T-cell (primary cell): ENCODE measurements around the gene IKZF1. TPM values are rescaled to one million over a fixed set of nuclear protein-coding genes. Genes with fewer than 3 reads are reported as not detected.

Experiments
- ATAC-seq, 4 experiments: fragments of 200-7000 bp in 3 of 4; fragments of 150-1000 bp in 1 of 4; cut with Tn5 transposase; replicated peaks in 1 of 4; 1 replicate in 3 of 4; 2 replicates in 1 of 4; pipeline ENCODE4 v1.10.0; 2021; ENCODE audit warnings: moderate library complexity in 3 of 4, mild to moderate bottlenecking in 2 of 4, moderate number of reproducible peaks in 1 of 4
- CTCF ChIA-PET, 2 donors: fragments of 300-600 bp; sonication (Branson Sonifier 250); formaldehyde crosslinking; loops; one replicate each; lab custom pipeline; 2022; ENCODE audit warnings: antibody characterized with exemption in 2 of 2; lab: Charles Lee
- POLR2A ChIA-PET, 2 donors: fragments of 300-600 bp; sonication (Branson Sonifier 250); formaldehyde crosslinking; loops; one replicate each; lab custom pipeline; 2022; ENCODE audit warnings: antibody characterized with exemption in 2 of 2; lab: Charles Lee
- DNase-seq, 35 experiments: peaks; one replicate each; pipeline versions ENCODE4 v3.0.0 to v3.0.0-alpha.2; 2013 to 2023
- H3K27ac ChIP-seq: one replicate; pipeline ENCODE4 v1.5.1; 2013; ENCODE audit warnings: low read length
- H3K27me3 ChIP-seq, 2 experiments: replicated peaks in 1 of 2; 1 replicate in 1 of 2; 2 replicates in 1 of 2; pipeline versions ENCODE4 v1.6.1 to v1.7.0; 2013; ENCODE audit warnings: low read length in 1 of 2, mixed read lengths in 1 of 2; ENCODE audit not compliant: control insufficient read depth in 2 of 2, insufficient read depth in 2 of 2; ENCODE audit errors: extremely low read depth in 1 of 2
- H3K36me3 ChIP-seq, 2 donors: 1 replicate in 1 of 2; 2 replicates in 1 of 2; pipeline versions ENCODE4 v1.6.1 to v1.7.0; 2013; ENCODE audit warnings: low read length in 1 of 2; ENCODE audit not compliant: control insufficient read depth in 2 of 2, insufficient read depth in 1 of 2; ENCODE audit errors: extremely low read depth in 1 of 2
- H3K4me1 ChIP-seq, 2 experiments: 1 replicate in 1 of 2; 2 replicates in 1 of 2; pipeline versions ENCODE4 v1.6.1 to v1.7.0; 2013; ENCODE audit warnings: low read length in 2 of 2, mixed read lengths in 1 of 2; ENCODE audit not compliant: insufficient read depth in 2 of 2, control insufficient read depth in 1 of 2; ENCODE audit errors: extremely low read depth in 1 of 2
- H3K4me3 ChIP-seq, 2 donors: 1 replicate in 1 of 2; 2 replicates in 1 of 2; pipeline versions ENCODE4 v1.5.1 to v1.7.0; 2013; ENCODE audit warnings: mild to moderate bottlenecking in 2 of 2, low read length in 1 of 2, moderate library complexity in 1 of 2; ENCODE audit not compliant: control insufficient read depth in 1 of 2; ENCODE audit errors: extremely low read depth in 1 of 2
- H3K9me3 ChIP-seq: 2 replicates; pipeline ENCODE4 v1.7.0; 2013
- H3K27ac Mint-ChIP-seq, 2 donors: one replicate each; pipeline ENCODE4 v1.8.0; 2020 to 2021; ENCODE audit warnings: mild to moderate bottlenecking in 2 of 2, mixed read lengths in 2 of 2
- H3K27me3 Mint-ChIP-seq, 2 donors: one replicate each; pipeline ENCODE4 v1.8.0; 2021 to 2022; ENCODE audit warnings: mixed read lengths in 2 of 2
- H3K36me3 Mint-ChIP-seq: one replicate; pipeline ENCODE4 v1.8.0; 2021; ENCODE audit warnings: mixed read lengths
- H3K4me1 Mint-ChIP-seq, 3 donors: one replicate each; pipeline ENCODE4 v1.8.0; 2020 to 2022; ENCODE audit warnings: mixed read lengths in 3 of 3, mild to moderate bottlenecking in 1 of 3
- H3K4me3 Mint-ChIP-seq, 3 donors: one replicate each; pipeline ENCODE4 v1.8.0; 2020 to 2022; ENCODE audit warnings: mild to moderate bottlenecking in 3 of 3, mixed read lengths in 3 of 3, moderate library complexity in 3 of 3
- H3K9me3 Mint-ChIP-seq, 3 donors: one replicate each; pipeline ENCODE4 v1.8.0; 2020 to 2022; ENCODE audit warnings: mixed read lengths in 3 of 3
- WGBS: methylation state at CpG from one replicate; pipeline ENCODE4 v1.1.5; 2013; ENCODE audit warnings: missing lambda C conversion rate; ENCODE audit not compliant: insufficient coverage; 5-methylcytosine and 5-hydroxymethylcytosine counted together
- total RNA-seq, 35 experiments: library from RNA in 6 of 35; stranded (reverse) in 6 of 35; fragments of 120-200 nt in 1 of 35; gene quantifications; one replicate each; pipeline versions ENCODE4 v1.2.1 to v1.2.4 and lab custom pipeline; 2013 to 2026

IKZF1 gene
- total RNA-seq, 5 donors from 2014 or later (not counting 1 experiment from before 2014, with no cell fraction given): 429 to 525 (median 494) TPM

DNA sequence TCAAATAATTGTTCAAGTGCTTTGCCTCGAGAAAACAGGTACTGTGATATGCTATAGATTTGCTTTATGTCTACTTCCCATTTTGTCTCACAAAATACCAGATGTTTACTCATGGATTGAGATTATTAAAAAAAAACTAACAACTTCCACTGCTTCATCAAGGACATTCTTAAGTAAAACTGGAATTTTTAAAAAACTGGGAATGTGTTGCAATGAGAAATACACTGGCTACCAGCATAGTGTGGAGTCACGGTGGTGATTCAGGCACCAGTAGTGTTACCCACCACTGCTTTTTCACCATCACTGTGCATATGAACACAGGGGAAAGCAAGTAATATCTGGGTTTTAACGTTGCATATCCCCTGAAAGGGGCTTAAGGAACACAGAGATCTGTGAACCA lies 124.4 kb downstream of the IKZF1 start:
- WGBS: no CpG with 5 or more reads among the region's 3 CpGs
- H3K27ac ChIP-seq: no peak overlapping the region

DNA sequence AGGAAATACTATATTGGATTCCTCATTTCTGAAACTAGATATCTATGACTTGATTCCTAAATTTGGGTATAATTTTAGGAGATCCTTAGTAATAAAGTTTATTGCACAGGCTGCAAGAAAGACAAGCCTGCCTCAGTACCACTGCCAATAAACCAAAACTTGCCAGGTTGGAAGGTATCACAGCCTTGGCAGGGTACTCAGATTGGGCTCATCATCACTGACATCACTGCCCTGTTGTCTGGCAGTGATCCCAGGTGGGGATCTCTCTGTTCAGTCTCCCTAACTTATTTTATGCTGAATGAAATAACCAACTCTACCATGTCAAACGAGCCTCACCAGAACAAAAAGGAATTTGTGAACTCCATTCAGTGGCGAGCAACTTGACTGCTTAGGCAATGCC lies 126.8 kb downstream of the IKZF1 start:
- WGBS: no CpG with 5 or more reads among the region's 2 CpGs
- Histone ChIP-seq H3K9me3 (no peaks in the 10 kb centered on the region), H3K4me3 (no peak overlapping the region), H3K27ac (no peak overlapping the region), H3K36me3 (no peaks in the 10 kb centered on the region), H3K27me3 (no peaks in the 10 kb centered on the region), H3K4me1 (no peaks in the 10 kb centered on the region)
- H3K4me3 Mint-ChIP-seq: no peak overlapping the region
- no peak for DNase-seq
- H3K27ac Mint-ChIP-seq: no peak overlapping the region
- H3K9me3 Mint-ChIP-seq: no peaks in the 10 kb centered on the region
- CTCF ChIA-PET: no interaction called here
- POLR2A ChIA-PET: no interaction called here
- no peaks in the 10 kb centered on the region for H3K4me1 Mint-ChIP-seq
- no peak for ATAC-seq
- no peaks in the 10 kb centered on the region for H3K27me3 Mint-ChIP-seq
- H3K36me3 Mint-ChIP-seq: no peaks in the 10 kb centered on the region

More for the DNA sequence above, 124.4 kb downstream of the IKZF1 start:
- no peaks in the 10 kb centered on the region for H3K36me3 Mint-ChIP-seq
- Histone ChIP-seq H3K36me3 (no peaks in the 10 kb centered on the region), H3K4me1 (no peaks in the 10 kb centered on the region), H3K27me3 (no peaks in the 10 kb centered on the region), H3K9me3 (no peaks in the 10 kb centered on the region), H3K4me3 (no peak overlapping the region)
- ATAC-seq (no peak), DNase-seq (no peak)
- no peaks in the 10 kb centered on the region for H3K4me1 Mint-ChIP-seq
- ChIA-PET CTCF (no interaction called here), POLR2A (no interaction called here)
- no peaks in the 10 kb centered on the region for H3K27me3 Mint-ChIP-seq
- no peak overlapping the region for H3K27ac Mint-ChIP-seq
- H3K4me3 Mint-ChIP-seq: no peak overlapping the region
- H3K9me3 Mint-ChIP-seq: no peaks in the 10 kb centered on the region

DNA sequence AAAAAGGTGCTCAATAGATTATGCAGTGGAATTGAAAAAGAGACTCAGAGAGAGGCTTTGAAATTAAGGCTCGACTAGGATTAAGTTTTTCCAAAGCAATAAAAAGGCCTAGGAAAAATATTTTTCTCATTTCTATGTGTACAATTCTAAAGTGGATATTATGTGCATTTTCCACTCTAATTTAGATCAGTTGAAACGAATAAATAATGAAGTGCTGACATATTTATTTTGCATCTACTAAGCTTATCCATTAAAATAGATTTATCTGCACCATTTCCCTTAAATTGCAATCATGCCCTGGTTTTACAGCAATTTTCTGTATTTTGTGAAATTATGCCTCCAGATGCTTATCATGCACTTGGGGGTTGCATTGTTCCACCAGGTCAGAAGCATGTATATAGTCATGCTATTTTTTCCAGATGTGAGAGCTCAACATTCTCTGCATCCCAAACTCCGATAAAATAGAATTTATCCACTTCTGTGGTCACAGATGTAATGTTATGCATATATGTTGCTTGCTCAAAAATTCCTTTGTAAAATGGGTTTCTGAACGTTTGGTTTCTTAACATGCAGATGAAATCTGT lies 127.3 kb downstream of the IKZF1 start:
- H3K27me3 ChIP-seq: no peaks in the 10 kb centered on the region
- H3K4me3 ChIP-seq: no peak overlapping the region
- H3K27ac ChIP-seq: no peak overlapping the region
- no peak overlapping the region for H3K4me3 Mint-ChIP-seq
- no peaks in the 10 kb centered on the region for H3K9me3 ChIP-seq
- H3K27ac Mint-ChIP-seq: no peak overlapping the region
- DNase-seq: no peak
- H3K4me1 ChIP-seq: no peaks in the 10 kb centered on the region
- no peaks in the 10 kb centered on the region for H3K27me3 Mint-ChIP-seq
- no peaks in the 10 kb centered on the region for H3K36me3 ChIP-seq
- no peaks in the 10 kb centered on the region for H3K9me3 Mint-ChIP-seq
- no peaks in the 10 kb centered on the region for H3K4me1 Mint-ChIP-seq
- WGBS: no CpG with 5 or more reads among the region's 4 CpGs
- ChIA-PET POLR2A (no interaction called here), CTCF (interaction anchor here in 1 of 2 donors (1.4 kb wide), 1 partner anchor 11 kb away, joined by 3 read pairs; no protein-coding TSS in a partner anchor)
- H3K36me3 Mint-ChIP-seq: peaks cover 2% of the 10 kb centered on the region
- ATAC-seq: no peak

DNA sequence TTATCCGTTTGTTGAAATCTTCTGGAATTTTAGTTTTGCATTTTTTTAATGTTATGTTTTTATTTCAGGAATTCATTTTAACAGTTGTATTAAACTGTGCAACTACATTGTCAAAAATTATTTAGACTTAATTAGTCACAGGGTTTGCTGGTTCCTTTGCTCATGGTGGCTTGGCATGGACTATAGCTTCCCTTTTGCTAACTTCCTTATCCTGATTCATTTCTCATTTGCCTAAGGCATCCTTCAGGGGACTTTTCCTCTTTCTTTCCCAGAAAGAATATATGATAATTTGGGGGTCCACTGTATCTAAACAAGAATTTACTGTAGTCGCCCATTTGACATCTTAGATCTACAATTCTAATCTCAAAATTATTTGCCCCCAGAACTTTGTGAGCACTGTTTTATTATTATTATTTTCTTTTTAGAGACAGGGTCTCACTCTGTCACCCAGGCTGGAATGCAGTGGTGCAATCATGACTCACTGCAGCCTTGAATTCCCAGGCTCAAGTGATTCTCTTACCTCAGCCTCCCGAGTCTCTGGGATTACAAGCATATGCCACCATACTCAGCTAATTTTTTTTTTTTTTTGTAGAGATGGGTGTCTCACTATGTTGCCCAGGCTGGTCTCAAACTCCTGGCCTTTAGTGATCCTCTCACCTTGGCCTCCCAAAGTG lies 131.8 kb downstream of the IKZF1 start:
- POLR2A ChIA-PET: no interaction called here
- DNase-seq: no peak
- no peaks in the 10 kb centered on the region for H3K9me3 Mint-ChIP-seq

DNA sequence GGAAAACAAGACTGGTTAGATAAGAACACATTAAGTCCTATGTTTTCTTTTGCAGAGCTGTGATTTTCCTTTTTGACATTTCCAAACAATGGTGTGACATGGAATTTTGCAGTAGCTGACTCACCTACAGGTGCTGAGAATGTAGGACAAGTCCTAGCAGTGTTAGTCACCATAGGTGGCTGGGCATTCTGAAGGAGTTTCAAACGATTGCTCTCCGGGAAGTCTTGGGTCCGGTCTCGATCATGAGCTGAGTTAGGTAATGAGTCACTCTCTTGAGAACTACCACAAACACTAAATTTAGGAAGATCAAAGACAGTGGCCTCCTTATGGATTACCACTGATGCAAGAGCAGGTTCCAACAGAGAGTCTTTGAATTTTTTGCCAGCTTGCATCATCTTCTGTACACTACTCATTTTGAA lies 142.0 kb downstream of the IKZF1 start:
- Histone ChIP-seq H3K4me3 (no peak overlapping the region), H3K4me1 (peaks cover 6 to 16% of the 10 kb centered on the region in 2 experiments), H3K27ac (no peak overlapping the region), H3K9me3 (no peaks in the 10 kb centered on the region), H3K27me3 (no peaks in the 10 kb centered on the region), H3K36me3 (peaks cover 0 to 19% of the 10 kb centered on the region in 2 donors)
- Mint-ChIP-seq H3K27me3 (no peaks in the 10 kb centered on the region), H3K4me3 (no peak overlapping the region), H3K27ac (no peak overlapping the region), H3K4me1 (peaks cover 19 to 42% (median 23%) of the 10 kb centered on the region in 3 donors), H3K36me3 (peaks cover 42% of the 10 kb centered on the region), H3K9me3 (no peaks in the 10 kb centered on the region)
- no peak for ATAC-seq
- CTCF ChIA-PET: interaction anchor here (0.5 to 0.8 kb wide), 3 partner anchors 9 to 355 kb away, joined by 3 to 6 read pairs (median 3); no protein-coding TSS in a partner anchor
- POLR2A ChIA-PET: no interaction called here
- WGBS: no CpG with 5 or more reads among the region's 4 CpGs
- DNase-seq: no peak

More for the DNA sequence above, 131.8 kb downstream of the IKZF1 start:
- ATAC-seq: no peak
- WGBS: no CpG with 5 or more reads among the region's 3 CpGs
- Histone ChIP-seq H3K4me1 (no peaks in the 10 kb centered on the region), H3K9me3 (no peaks in the 10 kb centered on the region), H3K36me3 (peaks cover 4 to 11% of the 10 kb centered on the region in 2 donors), H3K4me3 (no peak overlapping the region), H3K27me3 (no peaks in the 10 kb centered on the region), H3K27ac (no peak overlapping the region)
- Mint-ChIP-seq H3K27ac (no peak overlapping the region), H3K36me3 (peaks cover 31% of the 10 kb centered on the region), H3K4me3 (no peak overlapping the region), H3K27me3 (no peaks in the 10 kb centered on the region), H3K4me1 (no peaks in the 10 kb centered on the region)
- CTCF ChIA-PET: no interaction called here

DNA sequence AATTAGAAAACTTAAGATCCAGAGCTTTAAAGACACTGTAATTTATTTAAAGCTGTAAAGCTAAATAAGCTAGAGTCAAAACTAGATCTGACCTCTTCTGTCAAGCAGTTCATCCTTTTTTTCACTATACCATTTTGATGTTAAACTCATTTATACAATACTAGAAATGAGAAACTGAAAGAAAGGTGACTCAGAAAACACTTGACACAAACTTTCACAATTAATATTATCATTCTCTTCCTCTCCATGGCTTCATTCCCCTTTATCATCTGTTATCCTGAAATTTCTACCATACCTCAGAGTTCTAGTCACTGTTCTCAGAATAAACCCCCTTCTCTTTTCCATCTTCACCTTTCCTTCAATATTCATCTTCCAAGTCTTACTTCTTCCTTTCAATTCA lies 144.3 kb downstream of the IKZF1 start:
- ATAC-seq (no peak), DNase-seq (no peak)
- Mint-ChIP-seq H3K27me3 (no peaks in the 10 kb centered on the region), H3K4me3 (peak overlapping the region; percentile 89 to 95 (median 92)), H3K9me3 (no peaks in the 10 kb centered on the region), H3K27ac (peak overlapping the region; percentile 95 to 97), H3K36me3 (peaks cover 33% of the 10 kb centered on the region), H3K4me1 (peaks cover 19 to 40% (median 23%) of the 10 kb centered on the region in 3 donors)
- Histone ChIP-seq H3K27ac (no peak overlapping the region), H3K4me3 (no peak overlapping the region), H3K4me1 (peaks cover 6 to 16% of the 10 kb centered on the region in 2 experiments), H3K9me3 (no peaks in the 10 kb centered on the region), H3K27me3 (no peaks in the 10 kb centered on the region), H3K36me3 (peaks cover 0 to 19% of the 10 kb centered on the region in 2 donors)
- ChIA-PET CTCF (interaction anchor here (0.6 to 1.4 kb wide), 4 partner anchors 31 to 331 kb away, joined by 3 to 4 read pairs (median 3); no protein-coding TSS in a partner anchor), POLR2A (interaction anchor here in 1 of 2 donors (0.9 kb wide), 1 partner anchor 306 kb away, joined by 3 read pairs; no protein-coding TSS in a partner anchor)
